Lower leg skin (tissue), 3 donors: ENCODE data around the gene SLC9A9.

ENCODE experiments used
- POLR2A ChIP-seq, 2 donors: fragments of 450-650 bp; IDR thresholded peaks; one replicate each; pipeline ENCODE4 v1.6.1; 2016 to 2017; ENCODE audit warnings: antibody characterized with exemption in 2 of 2, mild to moderate bottlenecking in 1 of 2, moderate library complexity in 1 of 2
- TF ChIP-seq, protein P1 (sequence below), 3 donors: fragments of 450-650 bp; IDR thresholded peaks; one replicate each; pipeline ENCODE4 v1.5.1; 2016; ENCODE audit warnings: antibody characterized with exemption in 3 of 3, mild to moderate bottlenecking in 3 of 3, moderate library complexity in 2 of 3

DNA sequence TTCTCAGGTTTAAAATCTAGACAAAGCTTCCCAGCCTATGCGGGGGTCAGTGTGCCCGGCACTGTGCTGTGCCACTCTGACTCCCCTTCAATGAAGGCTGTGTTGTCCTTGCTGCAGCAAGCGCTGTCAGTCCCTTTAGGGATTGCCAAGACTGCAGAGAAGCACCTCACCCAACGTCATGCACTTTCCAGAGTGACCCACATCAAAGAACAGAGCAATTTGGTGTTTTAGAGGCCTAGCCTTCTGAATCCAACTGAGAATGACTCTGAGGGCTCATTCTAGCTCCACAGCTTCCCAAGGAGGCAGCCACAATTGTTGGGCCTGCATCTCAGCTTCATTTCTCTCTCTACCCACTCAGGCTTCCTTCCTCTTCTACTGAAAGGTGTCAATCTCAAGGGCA lies 26.4 kb downstream of the SLC9A9 start:
- TF ChIP-seq, protein P1, sequence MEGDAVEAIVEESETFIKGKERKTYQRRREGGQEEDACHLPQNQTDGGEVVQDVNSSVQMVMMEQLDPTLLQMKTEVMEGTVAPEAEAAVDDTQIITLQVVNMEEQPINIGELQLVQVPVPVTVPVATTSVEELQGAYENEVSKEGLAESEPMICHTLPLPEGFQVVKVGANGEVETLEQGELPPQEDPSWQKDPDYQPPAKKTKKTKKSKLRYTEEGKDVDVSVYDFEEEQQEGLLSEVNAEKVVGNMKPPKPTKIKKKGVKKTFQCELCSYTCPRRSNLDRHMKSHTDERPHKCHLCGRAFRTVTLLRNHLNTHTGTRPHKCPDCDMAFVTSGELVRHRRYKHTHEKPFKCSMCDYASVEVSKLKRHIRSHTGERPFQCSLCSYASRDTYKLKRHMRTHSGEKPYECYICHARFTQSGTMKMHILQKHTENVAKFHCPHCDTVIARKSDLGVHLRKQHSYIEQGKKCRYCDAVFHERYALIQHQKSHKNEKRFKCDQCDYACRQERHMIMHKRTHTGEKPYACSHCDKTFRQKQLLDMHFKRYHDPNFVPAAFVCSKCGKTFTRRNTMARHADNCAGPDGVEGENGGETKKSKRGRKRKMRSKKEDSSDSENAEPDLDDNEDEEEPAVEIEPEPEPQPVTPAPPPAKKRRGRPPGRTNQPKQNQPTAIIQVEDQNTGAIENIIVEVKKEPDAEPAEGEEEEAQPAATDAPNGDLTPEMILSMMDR (IDR thresholded peaks at IDR 0.05): no peak
- no peak for TF ChIP-seq POLR2A (IDR thresholded peaks at IDR 0.05)
